HEK293 (cell line): ENCODE measurements around the gene SAXO1.

Experiments used
- BCL11B ChIP-seq: fragments of 450-650 bp; formaldehyde crosslinking; IDR thresholded peaks from 2 replicates; pipeline ENCODE4 v1.5.1; 2016; ENCODE audit warnings: low read depth, missing biosample characterization, missing genetic modification characterization
- EGR2 ChIP-seq: fragments of 450-650 bp; formaldehyde crosslinking; IDR thresholded peaks from 2 replicates; pipeline ENCODE4 v1.5.1; 2016; ENCODE audit warnings: low read depth, missing biosample characterization, missing genetic modification characterization
- GLI2 ChIP-seq: fragments of 450-650 bp; formaldehyde crosslinking; IDR thresholded peaks from 2 replicates; pipeline ENCODE4; 2017; ENCODE audit warnings: missing biosample characterization, missing genetic modification characterization, low read depth, borderline replicate concordance
- GLI4 ChIP-seq: fragments of 450-650 bp; formaldehyde crosslinking; IDR thresholded peaks from 2 replicates; pipeline ENCODE4 v1.5.1; 2016; ENCODE audit warnings: missing biosample characterization, missing genetic modification characterization
- IKZF3 ChIP-seq: fragments of 450-650 bp; IDR thresholded peaks from 2 replicates; pipeline ENCODE4 v1.5.0; 2018; ENCODE audit warnings: missing biosample characterization, mild to moderate bottlenecking, missing genetic modification characterization, moderate library complexity
- KLF1 ChIP-seq: fragments of 450-650 bp; formaldehyde crosslinking; IDR thresholded peaks from 2 replicates; pipeline ENCODE4 v1.5.1; 2016; ENCODE audit warnings: missing biosample characterization, missing genetic modification characterization
- KLF7 ChIP-seq: fragments of 450-650 bp; formaldehyde crosslinking; IDR thresholded peaks from 2 replicates; pipeline ENCODE4 v1.5.1; 2016; ENCODE audit warnings: missing biosample characterization, missing genetic modification characterization, borderline replicate concordance
- REPIN1 ChIP-seq: fragments of 450-650 bp; formaldehyde crosslinking; IDR thresholded peaks from 2 replicates; pipeline ENCODE4 v1.5.1; 2017; ENCODE audit warnings: missing biosample characterization, missing genetic modification characterization, low read depth
- SETDB1 ChIP-seq: IDR thresholded peaks from one replicate; pipeline ENCODE4 v1.6.1; 2017; ENCODE audit warnings: mild to moderate bottlenecking, low read length, moderate library complexity, mixed read lengths; ENCODE audit not compliant: insufficient read length
- SP3 ChIP-seq: fragments of 450-650 bp; formaldehyde crosslinking; IDR thresholded peaks from 2 replicates; pipeline ENCODE4 v1.5.1; 2016; ENCODE audit warnings: missing biosample characterization, missing genetic modification characterization
- TCF7L2 ChIP-seq: IDR thresholded peaks from 2 replicates; pipeline ENCODE4 v1.6.1; 2011; ENCODE audit warnings: low read depth, mild to moderate bottlenecking, inconsistent platforms, low read length, moderate library complexity, borderline replicate concordance
- TRIM28 ChIP-seq: IDR thresholded peaks from 2 replicates; pipeline ENCODE4 v1.6.1; 2011; ENCODE audit warnings: low read length, control low read depth, borderline replicate concordance
- ZBTB17 ChIP-seq: fragments of 450-650 bp; formaldehyde crosslinking; IDR thresholded peaks from 2 replicates; pipeline ENCODE4 v1.5.1; 2016; ENCODE audit warnings: missing biosample characterization, missing genetic modification characterization
- ZBTB20 ChIP-seq: fragments of 450-650 bp; formaldehyde crosslinking; IDR thresholded peaks from 2 replicates; pipeline ENCODE4 v1.5.1; 2016; ENCODE audit warnings: missing biosample characterization, missing genetic modification characterization
- ZFP3 ChIP-seq: fragments of 450-650 bp; formaldehyde crosslinking; IDR thresholded peaks from 2 replicates; pipeline ENCODE4 v1.5.1; 2016; ENCODE audit warnings: low read depth, missing biosample characterization, missing genetic modification characterization
- ZFP37 ChIP-seq: fragments of 450-650 bp; formaldehyde crosslinking; IDR thresholded peaks from 2 replicates; pipeline ENCODE4 v1.5.1; 2016; ENCODE audit warnings: missing biosample characterization, missing genetic modification characterization
- ZNF140 ChIP-seq: fragments of 450-650 bp; formaldehyde crosslinking; IDR thresholded peaks from 2 replicates; pipeline ENCODE4 v1.5.1; 2016; ENCODE audit warnings: missing biosample characterization, missing genetic modification characterization
- ZNF239 ChIP-seq: fragments of 450-650 bp; formaldehyde crosslinking; IDR thresholded peaks from 2 replicates; pipeline ENCODE4 v1.5.1; 2016; ENCODE audit warnings: missing biosample characterization, missing genetic modification characterization
- ZNF274 ChIP-seq, 2 experiments: fragments of 200-500 bp in 1 of 2; fragments of 450-650 bp in 1 of 2; sonication (Bioruptor generic) in 1 of 2; formaldehyde crosslinking in 1 of 2; IDR thresholded peaks; 2 replicates each; pipeline versions ENCODE4 v1.5.1 to v1.6.1; 2014 to 2016; ENCODE audit warnings: borderline replicate concordance in 1 of 2, inconsistent platforms in 1 of 2, low read length in 1 of 2, missing biosample characterization in 1 of 2, missing genetic modification characterization in 1 of 2
- ZNF292 ChIP-seq: fragments of 450-650 bp; formaldehyde crosslinking; IDR thresholded peaks from 2 replicates; pipeline ENCODE4 v1.5.1; 2016; ENCODE audit warnings: low read depth, missing biosample characterization, missing genetic modification characterization, borderline replicate concordance
- ZNF433 ChIP-seq: fragments of 450-650 bp; formaldehyde crosslinking; IDR thresholded peaks from 2 replicates; pipeline ENCODE4 v1.5.1; 2016; ENCODE audit warnings: missing biosample characterization, missing genetic modification characterization, low read depth
- ZNF548 ChIP-seq: fragments of 450-650 bp; formaldehyde crosslinking; IDR thresholded peaks from 2 replicates; pipeline ENCODE4 v1.5.1; 2016; ENCODE audit warnings: missing biosample characterization, missing genetic modification characterization
- ZNF585B ChIP-seq: fragments of 450-650 bp; formaldehyde crosslinking; IDR thresholded peaks from 2 replicates; pipeline ENCODE4 v1.5.1; 2016; ENCODE audit warnings: missing biosample characterization, missing genetic modification characterization
- ZNF610 ChIP-seq: fragments of 450-650 bp; formaldehyde crosslinking; IDR thresholded peaks from 2 replicates; pipeline ENCODE4 v1.5.1; 2016; ENCODE audit warnings: missing biosample characterization, missing genetic modification characterization, borderline replicate concordance
- ZNF707 ChIP-seq: fragments of 450-650 bp; formaldehyde crosslinking; IDR thresholded peaks from 2 replicates; pipeline ENCODE4 v1.5.1; 2016; ENCODE audit warnings: missing biosample characterization, missing genetic modification characterization
- TF ChIP-seq, protein P1 (sequence below): fragments of 450-650 bp; formaldehyde crosslinking; IDR thresholded peaks from 2 replicates; pipeline ENCODE4 v1.5.1; 2016; ENCODE audit warnings: missing biosample characterization, missing genetic modification characterization
- TF ChIP-seq, protein P2 (sequence below): fragments of 450-650 bp; formaldehyde crosslinking; IDR thresholded peaks from 2 replicates; pipeline ENCODE4 v1.5.1; 2016; ENCODE audit warnings: missing biosample characterization, missing genetic modification characterization
- TF ChIP-seq, protein P3 (sequence below): fragments of 450-650 bp; formaldehyde crosslinking; IDR thresholded peaks from 2 replicates; pipeline ENCODE4 v1.5.1; 2016; ENCODE audit warnings: missing biosample characterization, missing genetic modification characterization
- TF ChIP-seq, protein P4 (sequence below): fragments of 450-650 bp; formaldehyde crosslinking; IDR thresholded peaks from 2 replicates; pipeline ENCODE4; 2016; ENCODE audit warnings: missing biosample characterization, missing genetic modification characterization
- TF ChIP-seq, protein P5 (sequence below): fragments of 450-650 bp; formaldehyde crosslinking; IDR thresholded peaks from 2 replicates; pipeline ENCODE4 v1.5.1; 2016; ENCODE audit warnings: missing biosample characterization, missing genetic modification characterization
- TF ChIP-seq, protein P6 (sequence below): fragments of 450-650 bp; formaldehyde crosslinking; IDR thresholded peaks from 2 replicates; pipeline ENCODE4 v1.5.1; 2016; ENCODE audit warnings: missing biosample characterization, missing genetic modification characterization

SAXO1 gene

DNA sequence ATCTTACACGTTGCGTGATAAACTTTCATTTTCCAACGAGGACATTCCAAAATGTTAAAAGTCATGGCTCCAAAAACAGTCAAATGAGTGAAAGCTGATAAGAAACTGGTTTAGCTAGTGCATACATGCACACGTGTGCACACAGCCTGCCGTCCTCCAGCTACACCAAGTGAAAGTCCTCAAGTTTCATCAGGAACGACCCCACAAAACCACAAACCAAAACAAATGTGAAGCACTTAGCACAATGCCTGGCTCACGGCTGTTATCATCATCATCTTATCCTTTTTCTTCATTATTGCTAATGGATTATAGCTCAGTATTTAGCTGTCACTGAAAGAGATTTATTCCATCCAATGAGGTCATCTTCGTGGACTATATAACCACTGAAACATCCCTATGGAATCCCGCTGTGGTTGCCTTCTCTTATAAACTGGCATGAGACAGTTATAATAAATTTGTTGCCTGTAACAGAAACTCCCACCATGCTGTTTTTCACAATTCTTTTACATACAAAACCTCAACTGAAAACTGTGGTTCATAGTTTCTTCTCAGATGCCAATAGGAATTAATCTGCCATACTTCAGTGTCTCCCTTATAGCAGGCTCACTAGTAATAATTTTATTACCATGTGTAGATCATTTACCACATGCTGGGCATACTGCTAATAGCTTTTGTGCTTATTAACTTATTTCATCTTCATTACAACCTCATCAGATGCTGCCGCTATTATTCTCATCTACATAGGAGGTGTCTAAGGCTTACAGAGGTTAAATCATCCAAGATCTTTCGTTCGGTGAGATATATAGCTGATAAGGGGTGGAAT lies 56.1 kb downstream of the SAXO1 start (continued):
- TF ChIP-seq ZBTB17 (tag by site-specific recombination) (peak; percentile 92), ZFP3 (no peak), ZNF610 (tag by site-specific recombination) (0 out of 2 replicates have a peak, but pooled peaks have one; percentile 35), TCF7L2 (peak; percentile 93), ZNF140 (tag by site-specific recombination) (no peak), SP3 (tag by site-specific recombination) (peak; percentile 74), BCL11B (tag by site-specific recombination) (peak; percentile 90; the same call in 1 of the 2 replicates), ZNF292 (tag by site-specific recombination) (no peak), GLI2 (tag by site-specific recombination) (peak; percentile 99), ZNF274 (IDR thresholded peaks at IDR 0.05; ENCODE audit: low read length) (no peak), ZNF274 (tag by site-specific recombination; IDR thresholded peaks at IDR 0.05; ENCODE audit: borderline replicate concordance) (no peak), ZBTB20 (tag by site-specific recombination) (peak; percentile 27; the same call in 1 of the 2 replicates), ZNF585B (no peak), KLF7 (tag by site-specific recombination) (peak; percentile 89), ZNF548 (tag by site-specific recombination) (no peak), REPIN1 (tag by site-specific recombination) (no peak), ZFP37 (tag by site-specific recombination) (peak; percentile 95; the same call in 1 of the 2 replicates), SETDB1 (peak; percentile 73), ZNF239 (tag by site-specific recombination) (0 out of 2 replicates have a peak, but pooled peaks have one; percentile 48), IKZF3 (tag by site-specific recombination) (peak; percentile 92), GLI4 (peak; percentile 76; the same call in 1 of the 2 replicates), ZNF707 (tag by site-specific recombination) (no peak), KLF1 (tag by site-specific recombination) (peak; percentile 65), EGR2 (tag by site-specific recombination) (no peak), TRIM28 (peak; percentile 98), ZNF433 (no peak)
- TF ChIP-seq, protein P1, sequence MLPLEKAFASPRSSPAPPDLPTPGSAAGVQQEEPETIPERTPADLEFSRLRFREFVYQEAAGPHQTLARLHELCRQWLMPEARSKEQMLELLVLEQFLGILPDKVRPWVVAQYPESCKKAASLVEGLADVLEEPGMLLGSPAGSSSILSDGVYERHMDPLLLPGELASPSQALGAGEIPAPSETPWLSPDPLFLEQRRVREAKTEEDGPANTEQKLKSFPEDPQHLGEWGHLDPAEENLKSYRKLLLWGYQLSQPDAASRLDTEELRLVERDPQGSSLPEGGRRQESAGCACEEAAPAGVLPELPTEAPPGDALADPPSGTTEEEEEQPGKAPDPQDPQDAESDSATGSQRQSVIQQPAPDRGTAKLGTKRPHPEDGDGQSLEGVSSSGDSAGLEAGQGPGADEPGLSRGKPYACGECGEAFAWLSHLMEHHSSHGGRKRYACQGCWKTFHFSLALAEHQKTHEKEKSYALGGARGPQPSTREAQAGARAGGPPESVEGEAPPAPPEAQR (tag by site-specific recombination), result peak; percentile 87
- TF ChIP-seq, protein P2, sequence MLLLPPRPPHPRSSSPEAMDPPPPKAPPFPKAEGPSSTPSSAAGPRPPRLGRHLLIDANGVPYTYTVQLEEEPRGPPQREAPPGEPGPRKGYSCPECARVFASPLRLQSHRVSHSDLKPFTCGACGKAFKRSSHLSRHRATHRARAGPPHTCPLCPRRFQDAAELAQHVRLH (tag by site-specific recombination), result peak; percentile 96
- TF ChIP-seq, protein P3, sequence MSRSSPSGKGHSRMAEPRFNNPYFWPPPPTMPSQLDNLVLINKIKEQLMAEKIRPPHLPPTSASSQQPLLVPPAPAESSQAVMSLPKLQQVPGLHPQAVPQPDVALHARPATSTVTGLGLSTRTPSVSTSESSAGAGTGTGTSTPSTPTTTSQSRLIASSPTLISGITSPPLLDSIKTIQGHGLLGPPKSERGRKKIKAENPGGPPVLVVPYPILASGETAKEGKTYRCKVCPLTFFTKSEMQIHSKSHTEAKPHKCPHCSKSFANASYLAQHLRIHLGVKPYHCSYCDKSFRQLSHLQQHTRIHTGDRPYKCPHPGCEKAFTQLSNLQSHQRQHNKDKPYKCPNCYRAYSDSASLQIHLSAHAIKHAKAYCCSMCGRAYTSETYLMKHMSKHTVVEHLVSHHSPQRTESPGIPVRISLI (tag by site-specific recombination), result peak; percentile 94
- TF ChIP-seq, protein P4, sequence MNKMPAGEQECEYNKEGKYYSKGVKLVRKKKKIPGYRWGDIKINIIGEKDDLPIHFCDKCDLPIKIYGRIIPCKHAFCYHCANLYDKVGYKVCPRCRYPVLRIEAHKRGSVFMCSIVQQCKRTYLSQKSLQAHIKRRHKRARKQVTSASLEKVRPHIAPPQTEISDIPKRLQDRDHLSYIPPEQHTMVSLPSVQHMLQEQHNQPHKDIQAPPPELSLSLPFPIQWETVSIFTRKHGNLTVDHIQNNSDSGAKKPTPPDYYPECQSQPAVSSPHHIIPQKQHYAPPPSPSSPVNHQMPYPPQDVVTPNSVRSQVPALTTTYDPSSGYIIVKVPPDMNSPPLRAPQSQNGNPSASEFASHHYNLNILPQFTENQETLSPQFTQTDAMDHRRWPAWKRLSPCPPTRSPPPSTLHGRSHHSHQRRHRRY (tag by site-specific recombination), result peak; percentile 96
- TF ChIP-seq, protein P5, sequence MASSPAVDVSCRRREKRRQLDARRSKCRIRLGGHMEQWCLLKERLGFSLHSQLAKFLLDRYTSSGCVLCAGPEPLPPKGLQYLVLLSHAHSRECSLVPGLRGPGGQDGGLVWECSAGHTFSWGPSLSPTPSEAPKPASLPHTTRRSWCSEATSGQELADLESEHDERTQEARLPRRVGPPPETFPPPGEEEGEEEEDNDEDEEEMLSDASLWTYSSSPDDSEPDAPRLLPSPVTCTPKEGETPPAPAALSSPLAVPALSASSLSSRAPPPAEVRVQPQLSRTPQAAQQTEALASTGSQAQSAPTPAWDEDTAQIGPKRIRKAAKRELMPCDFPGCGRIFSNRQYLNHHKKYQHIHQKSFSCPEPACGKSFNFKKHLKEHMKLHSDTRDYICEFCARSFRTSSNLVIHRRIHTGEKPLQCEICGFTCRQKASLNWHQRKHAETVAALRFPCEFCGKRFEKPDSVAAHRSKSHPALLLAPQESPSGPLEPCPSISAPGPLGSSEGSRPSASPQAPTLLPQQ (tag by site-specific recombination), result peak; percentile 94
- TF ChIP-seq, protein P6, sequence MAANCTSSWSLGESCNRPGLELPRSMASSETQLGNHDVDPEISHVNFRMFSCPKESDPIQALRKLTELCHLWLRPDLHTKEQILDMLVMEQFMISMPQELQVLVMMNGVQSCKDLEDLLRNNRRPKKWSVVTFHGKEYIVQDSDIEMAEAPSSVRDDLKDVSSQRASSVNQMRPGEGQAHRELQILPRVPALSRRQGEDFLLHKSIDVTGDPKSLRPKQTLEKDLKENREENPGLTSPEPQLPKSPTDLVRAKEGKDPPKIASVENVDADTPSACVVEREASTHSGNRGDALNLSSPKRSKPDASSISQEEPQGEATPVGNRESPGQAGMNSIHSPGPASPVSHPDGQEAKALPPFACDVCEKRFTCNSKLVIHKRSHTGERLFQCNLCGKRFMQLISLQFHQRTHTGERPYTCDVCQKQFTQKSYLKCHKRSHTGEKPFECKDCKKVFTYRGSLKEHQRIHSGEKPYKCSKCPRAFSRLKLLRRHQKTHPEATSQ, result 0 out of 2 replicates have a peak, but pooled peaks have one; percentile 56
